GM23248 (cell line): ENCODE data around the gene HGD. TPM values are rescaled to one million over a fixed set of nuclear protein-coding genes. Genes with fewer than 3 reads are reported as not detected.
"Not testable (repeated sequence)": the region's sequence is repeated elsewhere in the genome, so short reads cannot be mapped to it uniquely, and the experiment has no call there.

ENCODE experiments used
- DNase-seq: peaks from one replicate; pipeline ENCODE4 v3.0.0-alpha.2; 2015
- H2AFZ ChIP-seq: fragments of 200-600 bp; sonication (generic); 2 replicates; pipeline ENCODE4 v1.6.1; 2016; ENCODE audit warnings: antibody characterized with exemption
- H3F3A ChIP-seq: fragments of 200-600 bp; sonication (generic); 2 replicates; pipeline ENCODE4 v1.6.1; 2016; ENCODE audit warnings: mild to moderate bottlenecking, antibody characterized with exemption, mixed run types; ENCODE audit not compliant: insufficient read depth
- H3K27ac ChIP-seq: fragments of 200-600 bp; sonication (generic); 2 replicates; pipeline ENCODE4 v1.5.1; 2016; ENCODE audit warnings: mild to moderate bottlenecking
- H3K27me3 ChIP-seq: fragments of 200-600 bp; sonication (generic); replicated peaks from 2 replicates; pipeline ENCODE4 v1.6.1; 2016; ENCODE audit warnings: mild to moderate bottlenecking; ENCODE audit not compliant: insufficient read depth
- H3K36me3 ChIP-seq: fragments of 200-600 bp; sonication (generic); 2 replicates; pipeline ENCODE4 v1.6.1; 2016; ENCODE audit warnings: low read depth, mild to moderate bottlenecking
- H3K4me1 ChIP-seq: fragments of 200-600 bp; sonication (generic); 2 replicates; pipeline ENCODE4 v1.6.1; 2016; ENCODE audit warnings: mild to moderate bottlenecking; ENCODE audit not compliant: insufficient read depth
- H3K4me2 ChIP-seq: fragments of 200-600 bp; sonication (generic); one replicate; pipeline ENCODE4 v1.6.1; 2016; ENCODE audit warnings: mild to moderate bottlenecking; ENCODE audit not compliant: unreplicated experiment
- H3K4me3 ChIP-seq: fragments of 200-600 bp; sonication (generic); 2 replicates; pipeline ENCODE4 v1.5.1; 2016; ENCODE audit warnings: mild to moderate bottlenecking
- H3K79me2 ChIP-seq: fragments of 200-600 bp; sonication (generic); 2 replicates; pipeline ENCODE4 v1.6.1; 2016; ENCODE audit warnings: mild to moderate bottlenecking; ENCODE audit not compliant: insufficient read depth
- H3K9ac ChIP-seq: fragments of 200-600 bp; sonication (generic); 2 replicates; pipeline ENCODE4 v1.6.1; 2016; ENCODE audit warnings: mild to moderate bottlenecking
- H3K9me2 ChIP-seq: fragments of 200-600 bp; sonication (generic); 2 replicates; pipeline ENCODE4 v1.6.1; 2016; ENCODE audit warnings: mixed run types, mild to moderate bottlenecking, moderate library complexity; ENCODE audit not compliant: insufficient read depth
- H3K9me3 ChIP-seq: fragments of 200-600 bp; sonication (generic); one replicate; pipeline ENCODE4 v1.6.1; 2017; ENCODE audit warnings: low read depth
- H4K20me1 ChIP-seq: fragments of 200-600 bp; sonication (generic); 2 replicates; pipeline ENCODE4 v1.6.0; 2016; ENCODE audit not compliant: insufficient read depth
- EZH2 ChIP-seq: fragments of 200-600 bp; sonication (generic); IDR thresholded peaks from 2 replicates; pipeline ENCODE4 v1.6.1; 2018; ENCODE audit warnings: antibody characterized with exemption, mild to moderate bottlenecking; ENCODE audit not compliant: insufficient read depth, poor library complexity, severe bottlenecking
- EZH2phosphoT487 ChIP-seq: fragments of 200-600 bp; sonication (generic); IDR thresholded peaks from 2 replicates; pipeline ENCODE4 v1.6.1; 2018; ENCODE audit warnings: antibody characterized with exemption, moderate library complexity, mild to moderate bottlenecking, low read depth; ENCODE audit not compliant: insufficient read depth
- WGBS, 2 experiments: methylation state at CpG; one replicate each; pipeline ENCODE4 v1.1.6; 2015 to 2017; ENCODE audit warnings: low lambda C conversion rate in 2 of 2, low coverage in 1 of 2; ENCODE audit errors: missing lambda C conversion rate in 2 of 2; 5-methylcytosine and 5-hydroxymethylcytosine counted together
- in situ Hi-C: fragments of 300-500 bp; cut with MboI; formaldehyde crosslinking; loops from 2 replicates; pipeline ENCODE4 v1.15.0; 2020
- polyA plus RNA-seq: library from polyadenylated mRNA; unstranded; fragments of >200 nt; fragmentation: Nextera tagmentation; extraction: Ambion mirVana; gene quantifications from 2 replicates; pipeline ENCODE4 v1.2.1, GENCODE V29; 2016
- total RNA-seq: library from RNA; depleted of rRNA; stranded (reverse); fragments of >200 nt; shearing (Covaris generic); gene quantifications from 2 replicates; pipeline ENCODE4 v1.2.3, GENCODE V29; 2014; rRNA removed

HGD gene, protein sequence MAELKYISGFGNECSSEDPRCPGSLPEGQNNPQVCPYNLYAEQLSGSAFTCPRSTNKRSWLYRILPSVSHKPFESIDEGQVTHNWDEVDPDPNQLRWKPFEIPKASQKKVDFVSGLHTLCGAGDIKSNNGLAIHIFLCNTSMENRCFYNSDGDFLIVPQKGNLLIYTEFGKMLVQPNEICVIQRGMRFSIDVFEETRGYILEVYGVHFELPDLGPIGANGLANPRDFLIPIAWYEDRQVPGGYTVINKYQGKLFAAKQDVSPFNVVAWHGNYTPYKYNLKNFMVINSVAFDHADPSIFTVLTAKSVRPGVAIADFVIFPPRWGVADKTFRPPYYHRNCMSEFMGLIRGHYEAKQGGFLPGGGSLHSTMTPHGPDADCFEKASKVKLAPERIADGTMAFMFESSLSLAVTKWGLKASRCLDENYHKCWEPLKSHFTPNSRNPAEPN
- total RNA-seq (not detected in 2 replicates), polyA plus RNA-seq (not detected in 2 replicates)

DNA sequence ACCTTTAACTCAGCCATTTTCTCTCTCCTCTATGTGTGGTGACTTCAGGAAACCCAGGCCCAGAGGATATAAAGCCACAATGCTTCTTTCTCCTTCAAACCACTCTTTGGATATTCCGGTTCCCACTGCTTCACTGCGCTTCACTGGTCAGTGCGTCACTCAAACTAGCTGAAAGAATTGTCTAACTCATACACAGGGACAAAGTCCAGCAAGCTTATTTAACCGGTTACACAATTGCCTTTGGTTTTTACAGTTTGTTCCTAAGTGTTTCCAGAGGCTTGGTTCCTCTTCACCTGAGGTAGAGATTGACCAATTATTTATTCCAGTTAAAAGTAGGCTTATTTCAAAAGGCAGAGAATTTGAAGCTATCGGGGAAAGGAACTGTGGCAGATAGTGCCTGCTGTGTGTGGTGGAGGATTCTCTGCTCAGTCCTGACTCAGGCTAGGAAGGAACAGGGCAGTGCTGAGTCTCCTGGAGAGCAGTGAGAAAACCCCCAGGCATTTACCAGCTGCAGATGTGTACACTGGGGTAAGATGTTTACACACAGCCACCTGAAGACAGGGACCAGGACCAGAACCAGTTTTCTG, at the start of gene HGD:
Gene HGD, minus strand, starts transcription at position 145 of the 587 bp plus-strand sequence. Its CDS starts 128 bp downstream, at position 17.
- no peaks in the 10 kb centered on the region for H3K79me2 ChIP-seq
- 93 to 96% methylated on average over 5 of the region's 5 CpGs for WGBS, 2 experiments
- no peak within 1 kb of the TSS for H3K27ac ChIP-seq

DNA sequence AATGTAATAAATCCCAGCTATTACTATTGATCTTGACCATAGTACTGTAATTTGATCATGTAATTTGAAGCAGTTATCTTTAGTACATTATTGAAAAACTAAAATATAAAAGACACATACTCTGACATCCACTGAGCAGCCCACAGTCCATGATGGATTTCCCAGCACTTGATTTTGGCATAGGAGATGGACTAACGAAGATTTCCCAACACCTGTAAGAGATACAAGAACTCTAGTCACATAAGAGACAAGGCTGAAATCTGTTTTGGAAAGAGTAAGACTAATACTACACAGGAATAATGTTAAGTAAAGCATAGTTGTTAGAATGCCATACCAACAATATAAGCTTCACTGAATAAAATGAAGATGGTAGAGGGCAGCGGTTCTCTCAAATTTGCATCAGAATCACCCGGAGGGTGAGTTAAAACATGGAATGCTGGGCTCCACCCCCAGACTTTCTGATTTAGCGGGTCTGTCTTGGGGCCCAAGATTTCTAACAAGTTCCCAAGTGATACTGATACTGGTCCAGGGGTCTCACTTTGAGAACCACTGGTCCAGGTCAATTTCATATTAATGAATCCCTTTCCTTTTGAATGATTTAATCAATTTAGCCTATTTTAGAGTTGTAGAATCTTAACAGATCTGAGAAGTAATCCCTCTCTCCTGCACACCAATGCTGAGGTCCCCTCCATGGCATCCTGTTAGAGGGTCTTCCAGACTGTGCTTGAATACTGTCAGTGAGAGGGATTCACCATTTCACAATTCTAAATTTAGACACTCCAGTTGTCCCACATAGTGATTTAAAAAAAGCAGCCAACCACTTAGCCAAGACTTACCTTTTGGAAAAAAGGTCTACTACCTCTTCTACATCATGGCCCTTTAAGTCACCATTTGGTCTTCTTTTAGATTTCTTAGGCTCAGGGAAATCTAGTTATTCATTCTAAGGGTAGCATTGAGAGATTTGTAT, 48.8 kb upstream of the HGD start:
- no peak for DNase-seq
- Histone ChIP-seq H3K27ac (no peak overlapping the region), H3K9me2 (no peaks in the 10 kb centered on the region), H3K4me3 (no peak overlapping the region), H3K9me3 (no peaks in the 10 kb centered on the region), H3F3A (peaks cover 13% of the 10 kb centered on the region; the same call in 1 of the 2 replicates), H3K4me1 (peaks cover 13% of the 10 kb centered on the region), H4K20me1 (no peaks in the 10 kb centered on the region), H3K79me2 (no peaks in the 10 kb centered on the region), H3K27me3 (no peaks in the 10 kb centered on the region), H3K36me3 (no peaks in the 10 kb centered on the region), H2AFZ (no peak overlapping the region), H3K4me2 (no peak overlapping the region), H3K9ac (no peak overlapping the region)
- in situ Hi-C loops: no loop called here
- WGBS, 2 experiments: 82 to 84% methylated on average over 4 of the region's 4 CpGs
- TF ChIP-seq EZH2 (no peak), EZH2phosphoT487 (no peak)

More for the DNA sequence above, at the start of gene HGD:
- Histone ChIP-seq H3K9me2 (no peaks in the 10 kb centered on the region), H3K4me1 (peaks cover 19% of the 10 kb centered on the region), H3K4me2 (no peak within 1 kb of the TSS), H3K9ac (no peak within 1 kb of the TSS), H3K27me3 (no peaks in the 10 kb centered on the region), H4K20me1 (no peaks in the 10 kb centered on the region), H3K36me3 (no peaks in the 10 kb centered on the region), H2AFZ (no peak within 1 kb of the TSS), H3F3A (peaks cover 21% of the 10 kb centered on the region), H3K9me3 (no peaks in the 10 kb centered on the region), H3K4me3 (no peak within 1 kb of the TSS)
- in situ Hi-C loops: no loop called here
- TF ChIP-seq EZH2phosphoT487 (no peak), EZH2 (no peak)
- DNase-seq: peak; percentile 6

DNA sequence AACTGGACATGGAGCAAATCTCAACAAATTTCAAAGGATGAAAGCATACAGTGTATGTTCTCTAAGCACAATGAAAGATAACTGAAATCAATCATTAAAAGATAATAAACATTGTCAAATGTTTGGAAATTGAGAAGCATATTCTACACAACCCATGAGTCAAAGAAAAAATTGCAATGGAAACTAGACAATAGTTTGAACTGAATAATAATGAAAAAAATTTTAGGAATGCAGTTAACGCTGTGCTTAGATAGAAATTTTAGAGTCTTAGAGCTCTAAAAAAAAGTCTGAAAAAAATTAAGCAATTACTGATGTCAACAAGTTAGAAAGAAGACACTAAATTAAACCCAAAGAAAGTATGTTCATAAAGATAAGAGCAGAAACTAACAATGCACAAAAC, 44.8 kb upstream of the HGD start:
- Histone ChIP-seq H3K9me2 (no peaks in the 10 kb centered on the region), H4K20me1 (no peaks in the 10 kb centered on the region), H3K79me2 (0 out of 2 replicates have a peak, but pooled peaks cover 15% of the 10 kb centered on the region), H2AFZ (no peak overlapping the region), H3K27ac (no peak overlapping the region), H3K4me3 (no peak overlapping the region), H3K9ac (no peak overlapping the region), H3K36me3 (no peaks in the 10 kb centered on the region), H3F3A (peaks cover 13% of the 10 kb centered on the region; the same call in 1 of the 2 replicates), H3K4me2 (peak overlapping the region; percentile 9), H3K4me1 (peaks cover 13% of the 10 kb centered on the region), H3K27me3 (no peaks in the 10 kb centered on the region), H3K9me3 (no peaks in the 10 kb centered on the region)
- DNase-seq: peak; percentile 40
- in situ Hi-C loops: no loop called here
- TF ChIP-seq EZH2phosphoT487 (no peak), EZH2 (no peak)
- WGBS, 2 experiments: 11 to 33% methylated on average over 1 of the region's 1 CpG

DNA sequence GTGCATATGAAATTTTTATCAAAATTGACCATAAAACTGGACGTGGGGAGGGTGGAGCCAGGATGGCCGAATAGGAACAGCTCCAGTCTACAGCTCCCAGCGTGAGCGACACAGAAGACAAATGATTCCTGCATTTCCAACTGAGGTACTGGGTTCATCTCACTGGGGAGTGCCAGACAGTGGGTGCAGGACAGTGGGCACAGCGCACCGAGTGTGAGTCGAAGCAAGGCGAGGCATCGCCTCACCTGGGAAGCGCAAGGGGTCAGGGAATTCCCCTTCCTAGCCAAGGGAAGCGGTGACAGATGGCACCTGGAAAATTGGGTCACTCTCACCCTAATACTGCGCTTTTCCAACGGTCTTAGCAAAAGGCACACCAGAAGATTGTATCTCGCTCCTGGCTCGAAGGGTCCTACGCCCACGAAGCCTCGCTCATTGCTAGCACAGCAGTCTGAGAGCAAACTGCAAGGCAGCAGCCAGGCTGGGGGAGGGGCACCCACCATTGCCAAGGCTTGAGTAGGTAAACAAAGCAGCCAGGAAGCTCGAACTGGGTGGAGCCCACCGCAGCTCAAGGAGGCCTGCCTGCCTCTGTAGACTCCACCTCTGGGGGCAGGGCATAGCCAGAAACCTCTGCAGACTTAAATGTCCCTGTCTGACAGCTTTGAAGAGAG, 37.3 kb upstream of the HGD start:
- DNase-seq, H3K4me1 ChIP-seq, H3K4me3 ChIP-seq, in situ Hi-C loops, H4K20me1 ChIP-seq, H3K4me2 ChIP-seq, H3K9me2 ChIP-seq, H3F3A ChIP-seq, H3K27ac ChIP-seq, H3K9me3 ChIP-seq, H3K27me3 ChIP-seq, H3K36me3 ChIP-seq, H2AFZ ChIP-seq, H3K9ac ChIP-seq: not testable (repeated sequence)
- H3K79me2 ChIP-seq: peaks cover 13% of the 10 kb centered on the region; the same call in 1 of the 2 replicates
- 85 to 87% methylated on average over 20 of the region's 20 CpGs for WGBS, 2 experiments
